Panc1 (cell line): ENCODE results near the gene OAS1. TPM values are rescaled to one million over a fixed set of nuclear protein-coding genes. Genes with fewer than 3 reads are reported as not detected.
"Not testable (repeated sequence)": the region's sequence is repeated elsewhere in the genome, so short reads cannot be mapped to it uniquely, and the experiment has no call there.

Experiments used
- ATAC-seq: fragments of 200-7000 bp; cut with Tn5 transposase; 2 replicates; pipeline ENCODE4 v1.9.1; 2020; ENCODE audit warnings: mild to moderate bottlenecking, moderate library complexity
- BruUV-seq: library from RNA; stranded (reverse); fragments of 400-500 nt; replicated peaks from 2 replicates; lab custom pipeline; 2021; lab: Mats Ljungman, UMichigan
- CTCF ChIA-PET: fragments of 300-600 bp; sonication (Branson Sonifier 250); formaldehyde crosslinking; loops from one replicate; lab custom pipeline; 2022; ENCODE audit warnings: antibody characterized with exemption; lab: Charles Lee
- POLR2A ChIA-PET: fragments of 300-600 bp; sonication (Branson Sonifier 250); formaldehyde crosslinking; loops from one replicate; lab custom pipeline; 2022; ENCODE audit warnings: antibody characterized with exemption; lab: Charles Lee
- DNase-seq: peaks from one replicate; pipeline ENCODE4 v3.0.0-alpha.2; 2010; ENCODE audit warnings: low read depth, low spot score
- H3K27ac ChIP-seq: 2 replicates; pipeline ENCODE4 v1.5.1; 2011; ENCODE audit warnings: mild to moderate bottlenecking, low read length, inconsistent platforms
- H3K27me3 ChIP-seq: fragments of 200-500 bp; sonication (Bioruptor generic); 2 replicates; pipeline ENCODE4 v1.6.0; 2014; ENCODE audit warnings: low read length, inconsistent platforms; ENCODE audit not compliant: control insufficient read depth, insufficient read depth
- H3K36me3 ChIP-seq: fragments of 200-500 bp; sonication (Bioruptor generic); 2 replicates; pipeline ENCODE4 v1.5.1; 2014; ENCODE audit warnings: inconsistent platforms, mild to moderate bottlenecking, low read length, moderate library complexity; ENCODE audit not compliant: control insufficient read depth, insufficient read depth
- H3K4me1 ChIP-seq: 2 replicates; pipeline ENCODE4 v1.5.1; 2011; ENCODE audit warnings: inconsistent platforms, mild to moderate bottlenecking, low read length, moderate library complexity; ENCODE audit not compliant: control insufficient read depth, insufficient read depth
- H3K4me3 ChIP-seq, 2 experiments: 2 replicates each; pipeline ENCODE4 v1.5.1; 2011 to 2012; ENCODE audit warnings: low read depth in 2 of 2, low read length in 2 of 2, mild to moderate bottlenecking in 2 of 2, inconsistent platforms in 1 of 2, moderate library complexity in 1 of 2
- H3K9me3 ChIP-seq: fragments of 200-500 bp; sonication (Bioruptor generic); 2 replicates; pipeline ENCODE4 v1.5.1; 2014; ENCODE audit warnings: low read depth, mild to moderate bottlenecking, inconsistent platforms, low read length, moderate library complexity; ENCODE audit not compliant: control insufficient read depth, insufficient read depth
- CTCF ChIP-seq: fragments of 450-650 bp; IDR thresholded peaks from 2 replicates; pipeline ENCODE4 v1.5.1; 2017; ENCODE audit warnings: mild to moderate bottlenecking
- POLR2AphosphoS5 ChIP-seq: IDR thresholded peaks from 2 replicates; pipeline ENCODE4 v1.6.1; 2012; ENCODE audit warnings: mild to moderate bottlenecking, low read depth, low read length, moderate library complexity
- SIN3A ChIP-seq: IDR thresholded peaks from 2 replicates; pipeline ENCODE4 v1.6.1; 2012; ENCODE audit warnings: low read depth, mild to moderate bottlenecking, low read length, moderate library complexity, borderline replicate concordance; ENCODE audit not compliant: insufficient read depth
- TCF7L2 ChIP-seq: IDR thresholded peaks from 2 replicates; pipeline ENCODE4 v1.6.1; 2011; ENCODE audit warnings: mild to moderate bottlenecking, low read depth, low read length, inconsistent platforms
- in situ Hi-C: cut with HindIII; loops from 2 replicates; pipeline ENCODE4 v1.10.0; 2016; ENCODE audit warnings: low sequenced_read_pairs, low pct_unique_long_range_greater_than_20kb
- intact Hi-C: fragments of 100-400 bp; cut with micrococcal nuclease; formaldehyde crosslinking; loops from one replicate; pipeline ENCODE4 v1.10.0; 2022; ENCODE audit not compliant: unreplicated experiment
- total RNA-seq: library from RNA; stranded (reverse); gene quantifications from one replicate; pipeline ENCODE4 v1.2.1, GENCODE V29; 2021; ENCODE audit not compliant: unreplicated experiment
- TF ChIP-seq, protein P1 (sequence below), 2 experiments: IDR thresholded peaks; 2 replicates each; pipeline ENCODE4 v1.6.1; 2011 to 2012; ENCODE audit warnings: low read depth in 2 of 2, control low read depth in 1 of 2, low read length in 1 of 2, mild to moderate bottlenecking in 1 of 2, moderate library complexity in 1 of 2; ENCODE audit not compliant: insufficient read depth in 1 of 2

The OAS1 gene
- total RNA-seq, 1 experiment from 2014 or later: 4.5 TPM

DNA sequence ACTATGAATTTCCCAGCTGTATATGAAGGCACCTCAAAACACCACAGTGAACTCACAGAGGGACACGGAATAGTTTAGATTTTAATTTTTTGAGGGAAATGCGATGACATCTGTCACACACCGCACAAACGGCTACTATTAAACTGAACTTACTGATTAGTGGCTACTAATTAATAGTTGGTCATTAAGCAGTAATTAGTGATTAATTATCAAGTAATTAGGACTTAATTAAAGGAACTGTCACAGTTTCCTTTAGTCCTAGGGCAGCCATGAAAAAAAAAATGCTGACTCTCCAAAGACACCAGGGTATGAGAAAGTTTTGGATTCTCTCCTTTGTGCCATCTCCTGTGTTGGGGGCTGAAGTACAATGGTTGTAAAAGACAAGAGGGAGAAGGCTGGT is 2.9 kb downstream of the OAS1 start:
- BruUV-seq: no TSS peak

GRCh38 chr12:112913038-112913688 is 6.4 kb downstream of the OAS1 start:
- BruUV-seq: no TSS peak
- ATAC-seq: no peak
- intact Hi-C loops (no loop called here), in situ Hi-C loops (no loop called here)
- no peak overlapping the region for H3K4me3 ChIP-seq
- H3K36me3 ChIP-seq: no peaks in the 10 kb centered on the region
- POLR2A ChIA-PET: no interaction called here
- no peaks in the 10 kb centered on the region; the same call in 1 of the 2 replicates for H3K4me1 ChIP-seq
- no peak for DNase-seq
- no peak for TF ChIP-seq SIN3A
- no peak for TF ChIP-seq CTCF
- TF ChIP-seq, protein P1, sequence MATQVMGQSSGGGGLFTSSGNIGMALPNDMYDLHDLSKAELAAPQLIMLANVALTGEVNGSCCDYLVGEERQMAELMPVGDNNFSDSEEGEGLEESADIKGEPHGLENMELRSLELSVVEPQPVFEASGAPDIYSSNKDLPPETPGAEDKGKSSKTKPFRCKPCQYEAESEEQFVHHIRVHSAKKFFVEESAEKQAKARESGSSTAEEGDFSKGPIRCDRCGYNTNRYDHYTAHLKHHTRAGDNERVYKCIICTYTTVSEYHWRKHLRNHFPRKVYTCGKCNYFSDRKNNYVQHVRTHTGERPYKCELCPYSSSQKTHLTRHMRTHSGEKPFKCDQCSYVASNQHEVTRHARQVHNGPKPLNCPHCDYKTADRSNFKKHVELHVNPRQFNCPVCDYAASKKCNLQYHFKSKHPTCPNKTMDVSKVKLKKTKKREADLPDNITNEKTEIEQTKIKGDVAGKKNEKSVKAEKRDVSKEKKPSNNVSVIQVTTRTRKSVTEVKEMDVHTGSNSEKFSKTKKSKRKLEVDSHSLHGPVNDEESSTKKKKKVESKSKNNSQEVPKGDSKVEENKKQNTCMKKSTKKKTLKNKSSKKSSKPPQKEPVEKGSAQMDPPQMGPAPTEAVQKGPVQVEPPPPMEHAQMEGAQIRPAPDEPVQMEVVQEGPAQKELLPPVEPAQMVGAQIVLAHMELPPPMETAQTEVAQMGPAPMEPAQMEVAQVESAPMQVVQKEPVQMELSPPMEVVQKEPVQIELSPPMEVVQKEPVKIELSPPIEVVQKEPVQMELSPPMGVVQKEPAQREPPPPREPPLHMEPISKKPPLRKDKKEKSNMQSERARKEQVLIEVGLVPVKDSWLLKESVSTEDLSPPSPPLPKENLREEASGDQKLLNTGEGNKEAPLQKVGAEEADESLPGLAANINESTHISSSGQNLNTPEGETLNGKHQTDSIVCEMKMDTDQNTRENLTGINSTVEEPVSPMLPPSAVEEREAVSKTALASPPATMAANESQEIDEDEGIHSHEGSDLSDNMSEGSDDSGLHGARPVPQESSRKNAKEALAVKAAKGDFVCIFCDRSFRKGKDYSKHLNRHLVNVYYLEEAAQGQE (IDR thresholded peaks at IDR 0.05; ENCODE audit: insufficient read depth in 1 of 2, low read depth in 2 of 2, low read length in 1 of 2): no peak
- no peak for TF ChIP-seq POLR2AphosphoS5
- TF ChIP-seq TCF7L2: no peak
- no peak overlapping the region for H3K27ac ChIP-seq
- H3K27me3 ChIP-seq: no peaks in the 10 kb centered on the region; the same call in 1 of the 2 replicates
- peaks cover 13% of the 10 kb centered on the region; the same call in 1 of the 2 replicates for H3K9me3 ChIP-seq
- CTCF ChIA-PET: no interaction called here

More for the DNA sequence above, 2.9 kb downstream of the OAS1 start:
- in situ Hi-C loops (no loop called here), intact Hi-C loops (no loop called here)
- ChIA-PET POLR2A (no interaction called here), CTCF (no interaction called here)
- Histone ChIP-seq H3K4me1 (no peaks in the 10 kb centered on the region; the same call in 1 of the 2 replicates), H3K27me3 (no peaks in the 10 kb centered on the region; the same call in 1 of the 2 replicates), H3K4me3 (no peak overlapping the region), H3K27ac (no peak overlapping the region), H3K36me3 (no peaks in the 10 kb centered on the region), H3K9me3 (peaks cover 13% of the 10 kb centered on the region; the same call in 1 of the 2 replicates)
- ATAC-seq (no peak), DNase-seq (no peak)
- TF ChIP-seq CTCF (no peak), TCF7L2 (no peak), SIN3A (no peak), POLR2AphosphoS5 (no peak)
- TF ChIP-seq, protein P1 (IDR thresholded peaks at IDR 0.05; ENCODE audit: insufficient read depth in 1 of 2, low read depth in 2 of 2, low read length in 1 of 2): no peak

- DNase-seq, in situ Hi-C loops, H3K27ac ChIP-seq, H3K4me1 ChIP-seq, H3K27me3 ChIP-seq, intact Hi-C loops, ATAC-seq, H3K36me3 ChIP-seq, H3K4me3 ChIP-seq, CTCF ChIA-PET, BruUV-seq, POLR2A ChIA-PET: not testable (repeated sequence)
- H3K9me3 ChIP-seq: peaks cover 13% of the 10 kb centered on the region; the same call in 1 of the 2 replicates
These were observed 7.1 kb downstream of the OAS1 start for GRCh38 chr12:112913888-112914287.
